Cerebellar cortex (tissue), 1 donor: ENCODE results near the gene ARG2.

Source experiments
- DNase-seq: peaks from one replicate; pipeline ENCODE4 v3.0.0-alpha.2; 2015; ENCODE audit warnings: low spot score

The ARG2 gene

DNA sequence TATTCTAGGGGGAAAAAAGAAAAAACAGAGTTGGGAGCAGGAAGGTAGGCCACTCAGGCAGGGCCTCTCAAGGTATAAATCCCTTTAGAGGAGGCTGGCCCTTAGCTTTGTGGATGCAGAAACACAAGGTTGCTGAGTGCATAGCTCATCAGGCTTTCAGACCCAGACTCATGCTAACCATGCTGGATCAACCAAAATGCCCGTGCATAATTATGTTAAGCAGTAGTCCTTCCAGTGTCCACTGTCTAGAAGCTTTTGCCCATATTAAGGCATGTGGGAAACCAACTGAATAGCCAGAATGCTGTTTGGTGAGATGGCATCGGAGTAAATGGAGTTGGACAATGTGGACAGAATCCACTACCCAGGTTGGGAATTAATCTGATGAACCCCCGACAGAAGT, 18.9 kb downstream of the ARG2 start:
- no peak for DNase-seq

DNA sequence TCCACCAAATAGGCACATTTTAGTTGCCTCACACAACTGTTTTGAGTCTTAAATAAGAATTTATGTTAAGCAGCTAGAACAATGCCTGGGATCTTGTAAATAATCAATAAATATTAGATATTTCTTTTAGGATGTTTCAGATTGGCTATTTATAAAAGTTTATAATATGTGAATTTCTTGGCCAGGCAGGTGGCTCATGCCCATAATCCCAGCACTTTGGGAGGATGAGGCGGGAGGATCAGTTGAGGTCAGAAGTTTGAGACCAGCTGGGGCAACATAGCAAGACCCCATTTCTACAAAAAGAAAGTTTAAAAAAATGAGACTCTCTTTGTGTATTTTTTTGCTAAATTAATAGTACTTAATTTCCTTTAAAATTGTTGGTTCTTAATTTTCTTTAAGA, 21.8 kb downstream of the ARG2 start:
- no peak for DNase-seq

DNA sequence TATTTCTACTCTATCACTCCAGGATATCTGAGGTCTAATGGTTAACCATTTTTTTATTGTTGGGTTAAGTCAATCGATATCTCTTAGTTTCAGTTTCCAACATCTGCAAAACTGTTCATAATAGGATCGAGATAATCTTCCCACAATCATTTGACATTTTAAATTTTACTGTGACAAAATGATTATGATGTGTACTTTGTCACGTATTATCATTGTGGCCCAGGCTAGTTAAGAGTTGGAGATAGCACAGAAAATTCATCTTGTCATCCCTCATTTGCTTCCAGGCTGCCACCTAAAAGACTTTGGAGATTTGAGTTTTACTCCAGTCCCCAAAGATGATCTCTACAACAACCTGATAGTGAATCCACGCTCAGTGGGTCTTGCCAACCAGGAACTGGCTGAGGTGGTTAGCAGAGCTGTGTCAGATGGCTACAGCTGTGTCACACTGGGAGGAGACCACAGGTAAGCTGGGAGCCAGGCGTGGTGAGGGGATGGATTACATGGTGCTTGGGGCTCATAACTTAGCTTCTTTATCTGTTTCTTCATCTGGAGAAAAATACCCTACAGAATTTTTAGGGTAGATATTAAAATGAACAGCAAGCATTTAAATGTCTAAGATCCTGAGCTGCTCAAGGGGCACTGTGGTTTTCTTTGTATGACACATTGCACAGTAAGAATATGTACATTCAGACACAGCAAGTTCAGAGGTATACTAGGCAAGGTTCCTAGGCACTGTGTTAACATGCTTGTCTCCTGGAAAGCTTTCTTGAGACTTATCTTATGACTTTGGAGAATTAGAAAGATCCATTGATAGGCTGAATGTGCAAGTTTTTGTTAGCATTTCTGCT, 22.4 kb downstream of the ARG2 start:
- no peak for DNase-seq

DNA sequence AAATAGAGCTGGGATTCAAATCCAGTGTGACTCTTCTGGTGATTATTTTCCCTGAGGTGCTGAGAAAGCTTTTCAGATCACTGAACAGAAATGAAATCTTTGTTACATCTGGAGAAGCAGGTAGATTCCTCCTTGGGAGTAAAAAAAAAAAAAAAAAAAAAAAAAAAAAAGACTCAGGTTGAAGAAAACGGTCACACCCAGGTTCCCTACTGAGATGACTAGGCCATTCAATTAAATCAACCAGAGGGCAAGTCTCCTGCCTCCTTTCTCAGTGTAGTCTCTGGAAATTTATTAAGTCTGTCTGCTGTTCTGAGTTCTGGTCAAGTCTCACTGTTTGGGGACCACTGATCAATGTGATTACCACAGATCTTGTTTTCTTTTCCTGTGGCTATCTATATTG, 24.0 kb downstream of the ARG2 start:
- no peak for DNase-seq

DNA sequence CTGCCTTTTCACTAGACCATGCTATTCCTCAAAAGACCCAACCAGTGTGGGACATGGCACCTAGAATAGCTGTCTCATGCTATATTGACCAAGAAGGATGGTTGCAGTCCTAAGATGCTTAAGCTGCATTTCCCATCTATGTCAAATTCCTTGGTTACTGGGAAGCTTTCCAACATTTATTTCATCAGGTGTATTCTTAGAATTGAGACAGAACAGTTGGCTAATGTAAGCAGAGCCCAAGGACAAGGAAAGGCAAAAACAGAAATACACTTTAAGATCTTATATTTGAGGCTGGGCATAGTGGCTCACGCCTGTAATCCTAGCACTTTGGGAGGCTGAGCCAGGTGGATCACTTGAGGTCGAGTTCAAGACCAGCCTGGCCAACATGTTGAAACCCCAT, 24.7 kb downstream of the ARG2 start:
- DNase-seq, result peak; percentile 47

DNA sequence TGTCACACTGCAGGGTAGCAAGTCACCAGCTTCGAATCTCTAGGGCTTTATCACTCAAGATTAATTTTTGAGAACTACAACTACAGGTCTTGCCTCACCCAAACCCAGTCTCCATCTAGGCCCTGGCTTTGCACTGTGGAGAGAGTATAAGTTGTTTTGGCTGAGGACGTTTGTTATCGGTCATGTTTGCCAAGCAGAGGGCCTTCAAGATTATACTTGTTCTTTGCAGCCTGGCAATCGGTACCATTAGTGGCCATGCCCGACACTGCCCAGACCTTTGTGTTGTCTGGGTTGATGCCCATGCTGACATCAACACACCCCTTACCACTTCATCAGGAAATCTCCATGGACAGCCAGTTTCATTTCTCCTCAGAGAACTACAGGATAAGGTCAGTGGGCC, 25.7 kb downstream of the ARG2 start:
- DNase-seq, result no peak

DNA sequence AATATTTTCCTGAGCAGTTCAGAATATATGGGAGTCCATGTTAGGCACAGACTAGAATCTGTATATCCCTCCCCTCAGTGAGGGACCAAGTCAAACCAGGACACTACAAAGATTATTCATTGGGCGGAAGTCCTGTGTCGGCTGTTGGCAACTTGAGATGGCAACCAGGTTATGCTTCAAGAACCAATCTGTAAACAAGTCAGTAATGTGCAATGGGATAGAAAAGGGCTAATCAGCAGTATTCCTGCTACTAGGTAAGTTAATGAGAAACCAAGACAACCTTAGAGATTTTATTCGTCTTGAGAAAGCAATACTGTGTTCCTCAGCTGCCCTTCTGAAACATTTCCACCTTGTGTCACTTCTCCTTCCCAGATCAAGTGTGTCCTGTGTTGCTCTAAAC, 26.4 kb downstream of the ARG2 start:
- no peak for DNase-seq

DNA sequence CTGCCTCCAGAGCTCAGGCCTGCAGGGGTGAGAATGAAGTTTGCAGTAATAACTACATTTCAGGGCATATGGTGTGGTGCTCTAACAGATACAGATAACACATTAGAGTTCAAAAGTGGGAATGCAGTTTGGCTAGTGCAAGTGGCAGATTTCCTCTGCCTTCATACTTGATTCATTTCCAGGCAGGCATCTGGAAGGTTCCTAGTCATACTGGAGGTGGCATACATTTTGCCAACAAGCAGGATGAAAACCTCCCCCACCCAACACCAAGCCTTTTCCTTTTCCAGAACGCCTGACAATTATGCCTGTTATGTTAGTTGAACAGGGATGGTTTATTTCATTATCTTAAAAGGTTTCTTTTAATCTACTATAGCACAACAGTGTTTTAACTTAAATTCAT, 30.4 kb downstream of the ARG2 start:
- peak; percentile 70 for DNase-seq

DNA sequence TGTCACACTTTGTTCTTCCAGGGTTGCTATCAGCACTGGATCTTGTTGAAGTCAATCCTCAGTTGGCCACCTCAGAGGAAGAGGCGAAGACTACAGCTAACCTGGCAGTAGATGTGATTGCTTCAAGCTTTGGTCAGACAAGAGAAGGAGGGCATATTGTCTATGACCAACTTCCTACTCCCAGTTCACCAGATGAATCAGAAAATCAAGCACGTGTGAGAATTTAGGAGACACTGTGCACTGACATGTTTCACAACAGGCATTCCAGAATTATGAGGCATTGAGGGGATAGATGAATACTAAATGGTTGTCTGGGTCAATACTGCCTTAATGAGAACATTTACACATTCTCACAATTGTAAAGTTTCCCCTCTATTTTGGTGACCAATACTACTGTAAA, 31.0 kb downstream of the ARG2 start:
- DNase-seq, result no peak

DNA sequence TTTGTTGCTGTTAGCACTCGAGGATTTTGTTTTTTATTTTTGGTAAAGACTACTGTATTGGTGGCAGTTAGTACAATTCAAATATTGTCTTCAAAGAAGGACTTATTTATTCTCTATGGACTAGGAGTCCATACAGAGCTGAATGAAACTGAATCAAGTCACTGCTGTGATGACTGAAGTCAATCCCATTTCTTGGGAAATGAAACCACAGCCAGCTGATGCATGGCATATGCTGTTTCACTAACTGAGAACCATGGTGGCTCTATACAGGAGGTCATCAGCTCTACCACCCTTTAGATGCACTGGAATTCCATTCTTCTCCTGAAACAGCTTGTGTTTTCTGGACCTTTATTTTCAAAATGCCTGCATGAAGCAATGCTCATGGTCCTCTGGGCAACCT, 32.5 kb downstream of the ARG2 start:
- no peak for DNase-seq

DNA sequence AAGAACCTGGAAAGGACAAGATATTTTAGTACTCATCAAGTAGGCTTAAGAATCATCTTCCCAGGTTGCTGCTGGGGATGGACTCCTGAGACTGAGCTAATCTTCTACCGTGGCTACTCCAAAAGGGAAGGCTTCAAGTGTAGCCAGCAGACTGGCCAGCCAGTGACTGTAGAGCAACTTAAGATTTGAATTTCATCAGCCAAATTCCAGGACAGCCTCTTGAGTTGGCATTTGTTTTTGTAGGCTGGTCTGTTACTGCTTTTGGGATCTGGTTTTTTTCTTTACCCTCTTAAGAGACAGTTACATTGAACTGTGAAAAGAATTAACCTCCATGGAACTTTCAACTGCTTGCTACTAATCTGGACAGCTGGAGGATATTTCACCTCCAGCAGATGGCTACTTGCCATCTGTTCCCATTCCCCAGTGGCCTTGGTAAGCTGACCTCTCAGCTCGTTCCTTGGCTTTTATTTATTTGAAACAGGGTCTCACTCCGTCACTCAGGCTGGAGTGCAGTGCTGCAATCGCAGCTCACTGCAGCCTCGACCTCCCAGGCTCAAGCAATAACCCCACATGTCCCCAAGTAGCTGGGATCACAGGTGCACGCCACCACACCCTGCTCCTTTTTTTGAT, 34.0 kb downstream of the ARG2 start:
- no peak for DNase-seq

DNA sequence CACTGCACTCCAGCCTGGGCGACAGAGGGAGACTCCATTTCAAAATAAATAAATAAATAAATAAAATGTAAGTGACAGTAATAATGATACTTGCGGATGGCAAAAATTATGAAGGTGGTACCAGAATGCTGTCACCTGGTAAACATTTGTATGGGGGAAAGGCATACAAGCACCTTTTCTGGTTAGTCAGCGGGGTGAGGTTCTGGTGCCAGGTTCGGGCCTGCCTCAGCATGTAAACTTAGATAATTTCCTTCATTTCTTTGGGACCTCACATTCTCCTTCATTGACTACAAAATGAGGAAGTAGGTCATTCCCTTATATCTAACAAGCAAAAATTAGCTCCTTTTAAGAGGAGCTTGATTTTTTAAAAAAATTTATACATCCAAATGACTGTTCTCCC, 43.9 kb downstream of the ARG2 start:
- DNase-seq, result no peak

DNA sequence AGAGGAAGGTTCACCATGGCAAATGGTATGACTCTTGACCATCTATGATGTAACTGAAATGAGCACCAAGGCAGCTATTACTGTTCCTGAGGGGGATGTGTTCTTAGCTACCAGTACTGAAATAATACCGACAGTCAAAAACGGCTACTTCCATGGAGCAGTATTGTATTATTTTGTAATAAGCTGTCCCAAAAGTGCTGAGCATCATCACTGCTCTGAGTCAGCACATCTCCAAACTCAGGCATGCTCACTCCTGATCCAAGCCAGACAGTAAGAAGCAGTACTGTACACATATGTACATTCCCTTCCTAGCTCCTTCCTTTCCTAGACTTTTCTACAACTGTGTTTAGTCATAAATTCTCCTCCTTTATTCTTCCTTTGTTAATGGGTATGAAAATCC, 46.1 kb downstream of the ARG2 start:
- no peak for DNase-seq

DNA sequence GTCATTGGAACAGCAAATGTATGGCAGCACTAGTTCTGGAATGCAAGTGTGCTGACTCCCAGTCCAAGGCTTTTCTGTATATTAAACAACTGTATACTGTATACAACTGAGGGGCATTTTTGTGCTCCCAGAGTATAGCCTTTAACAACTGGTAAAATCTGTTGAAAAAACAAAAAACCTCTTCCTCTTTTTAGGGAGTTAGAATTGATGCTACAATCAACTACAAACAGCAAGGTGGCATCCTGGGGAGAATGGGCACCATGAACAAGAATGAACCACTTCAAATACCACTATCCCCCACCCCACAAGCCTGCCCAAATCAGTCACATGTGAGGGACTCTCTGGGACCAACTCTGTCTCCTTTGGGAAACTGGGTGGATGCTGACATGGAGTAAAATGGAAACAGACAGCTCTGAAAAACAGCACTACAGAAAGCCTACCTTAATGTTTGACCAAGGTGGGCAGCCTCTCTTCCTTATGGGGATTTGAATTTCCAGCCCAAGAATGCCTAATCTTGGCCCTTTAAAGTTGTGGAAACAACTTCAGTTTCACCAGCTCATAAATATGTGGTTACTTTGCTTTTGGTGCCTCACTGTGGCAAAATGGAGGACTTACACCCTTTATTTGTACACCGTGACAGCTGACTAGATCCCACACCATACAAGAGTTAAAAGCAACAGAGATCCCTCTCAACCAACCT, 47.2 kb downstream of the ARG2 start:
- peak; percentile 78 for DNase-seq

DNA sequence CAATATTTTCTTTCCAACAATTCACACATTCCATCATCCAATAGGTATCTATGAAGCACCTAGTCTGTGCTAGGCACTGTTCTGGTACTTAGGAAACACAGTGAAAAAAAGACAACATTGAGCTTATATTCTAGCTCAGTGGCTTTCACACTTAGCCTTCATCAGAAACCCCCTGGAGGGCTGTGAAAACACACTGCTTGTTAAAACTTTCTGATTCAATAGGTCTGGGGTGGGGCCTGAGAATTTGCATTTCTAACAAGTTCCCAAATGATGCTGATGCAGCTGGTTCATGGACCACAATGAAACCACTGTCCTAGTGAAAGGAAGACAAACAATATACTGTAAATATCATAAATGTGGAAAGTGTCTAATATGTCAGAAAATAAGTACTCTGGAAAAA, 48.8 kb downstream of the ARG2 start:
- DNase-seq, result no peak

DNA sequence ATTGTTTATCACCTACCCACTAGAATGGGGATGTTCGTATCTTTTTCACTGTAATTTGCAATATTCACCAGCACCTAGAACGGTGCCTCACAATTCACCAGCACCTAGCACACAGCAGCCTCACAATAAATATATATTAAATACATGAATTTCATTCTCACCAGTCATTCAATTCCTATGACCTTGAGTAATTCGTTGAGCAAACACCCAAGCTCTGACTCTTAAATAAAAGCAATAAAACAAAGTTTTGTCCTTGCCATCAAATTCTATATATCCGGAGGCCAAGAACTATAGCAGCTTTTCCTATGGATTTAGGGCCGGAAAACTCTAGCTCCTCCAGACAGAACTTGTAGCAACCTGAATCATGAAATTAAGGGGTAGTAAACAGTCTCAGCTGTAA, 53.7 kb downstream of the ARG2 start:
- DNase-seq, result no peak

DNA sequence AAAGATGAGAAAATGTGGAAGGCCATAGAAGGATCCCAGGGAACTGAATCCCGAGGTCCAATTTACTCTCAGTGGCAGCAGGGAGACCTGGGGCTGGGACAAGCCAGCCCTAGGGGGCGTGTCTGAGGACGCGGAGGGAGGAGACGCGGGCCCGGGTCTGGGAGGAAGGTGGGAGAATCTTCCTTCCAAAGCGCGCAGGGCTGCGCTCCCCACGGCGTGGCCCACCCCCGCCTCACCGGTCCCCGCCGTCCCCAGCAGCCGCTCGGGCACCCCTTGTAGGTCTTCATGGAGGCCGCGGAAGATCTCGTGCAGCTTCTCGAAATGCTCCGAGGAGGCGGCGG, 54.4 kb downstream of the ARG2 start:
- DNase-seq, result peak; percentile 73

DNA sequence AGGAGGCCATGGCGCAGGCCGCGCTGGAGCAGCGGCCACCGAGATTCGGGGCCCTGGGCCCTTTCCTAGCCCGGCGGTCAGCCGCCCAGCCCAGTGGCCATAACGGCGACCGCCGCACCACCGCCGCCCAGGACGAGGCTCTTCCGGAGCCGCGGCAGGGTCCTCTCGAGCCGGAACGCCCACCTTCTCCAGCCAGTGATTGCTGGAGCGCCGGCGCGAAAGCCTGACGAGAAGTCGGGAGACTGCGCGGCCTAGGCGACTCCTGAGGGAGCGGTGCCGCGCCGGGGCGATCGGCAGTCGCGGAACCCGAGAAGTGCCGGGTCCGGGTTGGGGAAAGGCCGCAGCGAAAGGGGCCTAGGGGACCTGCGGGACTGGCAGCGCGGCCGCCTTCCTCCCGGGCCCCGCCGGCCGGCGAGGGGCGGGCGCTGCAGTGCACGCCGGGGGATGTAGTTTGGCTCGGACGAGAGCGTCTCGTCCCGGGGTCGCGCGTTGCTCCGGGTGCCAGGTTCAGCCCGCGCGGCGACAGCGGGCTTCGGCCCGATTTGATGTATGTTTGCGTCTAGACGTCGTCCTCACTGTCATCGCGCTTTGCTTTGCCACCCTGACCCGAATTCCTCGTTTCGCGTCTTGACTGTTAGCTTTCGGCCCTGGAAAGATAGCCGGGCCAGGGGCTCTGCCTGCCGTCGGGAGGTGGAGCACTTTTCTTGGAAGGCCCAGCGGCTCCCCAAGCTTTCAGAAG, 54.9 kb downstream of the ARG2 start, which contains the start of gene VTI1B:
VTI1B (minus strand) TSS at position 153 of the 739 bp plus-strand sequence; CDS start at position 10, 143 bp downstream.
- DNase-seq, result peak; percentile 77

DNA sequence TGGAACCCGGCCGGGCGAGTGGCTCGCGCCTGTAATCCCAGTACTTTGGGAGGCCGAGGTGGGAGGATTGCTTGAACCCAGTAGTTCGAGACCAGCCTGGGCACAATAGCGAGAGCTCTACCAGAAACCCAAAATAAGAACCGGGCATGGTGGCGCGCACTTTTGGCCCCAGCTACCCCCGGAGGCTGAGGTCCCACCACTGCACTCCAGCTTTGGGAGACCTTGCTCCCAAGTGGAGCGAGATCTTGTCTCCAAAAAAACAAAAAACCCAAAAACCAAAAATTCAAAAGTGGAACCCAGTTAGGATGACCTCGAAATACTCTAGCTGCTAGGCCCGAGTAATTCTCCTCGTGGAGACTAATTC, 55.5 kb downstream of the ARG2 start:
- no peak for DNase-seq

DNA sequence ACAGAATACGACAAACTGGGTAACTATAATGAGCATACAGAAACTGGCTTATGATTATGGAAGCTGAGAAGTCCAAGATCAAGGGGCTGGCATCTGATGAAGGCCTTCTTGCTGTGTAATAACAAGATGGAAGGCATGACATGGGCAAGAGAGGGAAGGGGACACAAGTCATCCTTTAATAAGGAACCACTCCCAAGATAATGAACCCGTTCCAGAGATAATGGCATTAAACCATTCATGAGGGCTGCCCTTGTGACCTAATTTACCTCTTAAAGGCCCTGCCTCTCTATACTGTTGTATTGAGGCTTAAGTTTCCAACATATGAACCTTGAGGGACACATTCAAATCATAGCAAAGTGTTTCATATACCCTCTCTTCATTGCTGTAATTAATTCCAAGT, 59.3 kb downstream of the ARG2 start:
- DNase-seq, result no peak

DNA sequence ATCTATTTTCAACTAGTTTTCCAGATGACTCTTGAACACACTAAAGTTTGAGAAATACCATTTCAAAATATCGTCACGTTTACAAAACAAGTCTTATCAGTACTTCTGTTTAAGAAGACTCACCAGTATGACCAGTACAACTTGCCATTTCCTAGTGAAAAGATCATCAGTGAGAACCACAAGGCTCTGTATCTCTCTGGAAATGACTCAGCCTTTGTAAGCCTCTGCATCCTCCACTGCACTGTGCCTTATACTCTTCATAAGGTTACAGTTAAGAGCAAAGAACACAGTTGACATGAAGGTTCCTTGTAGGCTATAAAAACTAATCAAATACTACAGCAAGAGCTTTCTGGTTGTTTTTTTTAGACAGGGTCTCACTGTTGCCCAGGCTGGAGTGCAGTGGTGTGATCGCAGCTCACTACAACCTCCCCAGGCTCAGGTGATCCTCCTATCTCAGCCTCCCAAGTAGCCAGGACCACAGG, 60.4 kb downstream of the ARG2 start:
- DNase-seq, result no peak

DNA sequence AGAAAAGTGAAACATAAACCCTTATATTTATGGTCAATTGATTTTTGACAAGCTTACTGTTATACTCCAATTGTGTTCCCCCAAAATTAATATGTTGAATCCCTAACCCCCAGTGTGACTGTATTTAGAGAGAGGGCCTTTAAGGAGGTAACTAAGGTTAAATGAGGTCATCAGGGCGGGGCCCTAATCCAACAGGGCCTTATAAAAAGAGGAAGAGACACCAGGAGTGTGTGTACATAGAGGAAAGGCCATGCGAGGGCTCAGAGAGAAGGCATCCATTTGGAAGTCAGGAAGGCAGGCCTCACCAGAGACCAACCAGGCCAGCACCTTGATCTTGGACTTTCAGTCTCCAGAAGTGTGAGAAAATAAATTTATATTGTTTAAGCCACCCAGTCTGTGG, 61.2 kb downstream of the ARG2 start:
- DNase-seq, result no peak
